ENCODE data around the gene THSD7B. TPM values are rescaled to one million over a fixed set of nuclear protein-coding genes. Genes with fewer than 3 reads are reported as not detected.

The THSD7B gene
- total and polyA plus RNA-seq, 9 of the 15 experiments (the other 6 are each of a cell fraction or from before 2014, with no cell fraction given): not detected

- H3K9me1 ChIP-seq (ENCODE audit: control insufficient read depth, insufficient read depth, low read length): no peaks in the 10 kb centered on the region
- H3K27me3 ChIP-seq (ENCODE audit: control insufficient read depth in 2 of 2, insufficient read depth in 2 of 2, low read length in 2 of 2): no peaks in the 10 kb centered on the region
- in situ Hi-C loops (cut with MboI) (no loop called here), intact Hi-C loops (cut with micrococcal nuclease) (no loop called here)
- ATAC-seq: no peak
- 0% methylated on average over 2 of the region's 2 CpGs for WGBS (ENCODE audit: insufficient coverage, low coverage, missing lambda C conversion rate)
- H3K9ac ChIP-seq (ENCODE audit: insufficient read depth in 1 of 2, low read depth in 2 of 2, low read length in 2 of 2): no peak overlapping the region
- no peaks in the 10 kb centered on the region for H3K36me3 ChIP-seq (ENCODE audit: control insufficient read depth, insufficient read depth, low read length)
- DNase-seq (ENCODE audit: extremely low read depth in 1 of 4, low spot score in 3 of 4): no peak
- no TSS peak for BruUV-seq (replicated peaks)
- ChIA-PET CTCF (ENCODE audit: low intra/inter-chr PET ratio) (no interaction called here), POLR2A (no interaction called here)
- no peaks in the 10 kb centered on the region for H3K4me1 ChIP-seq (replicated peaks in 1 of 2; ENCODE audit: control insufficient read depth in 2 of 2, insufficient read depth in 2 of 2, low read length in 2 of 2)
- H2AFZ ChIP-seq (ENCODE audit: low read depth, low read length): no peak overlapping the region
- H3K27ac ChIP-seq (ENCODE audit: extremely low read depth, low read depth, low read length): no peak overlapping the region
- H4K20me1 ChIP-seq (replicated peaks; ENCODE audit: control insufficient read depth, insufficient read depth, low read length): no peaks in the 10 kb centered on the region
- H3K79me2 ChIP-seq (ENCODE audit: control insufficient read depth, insufficient read depth, low read length): no peaks in the 10 kb centered on the region
- H3K4me3 ChIP-seq: no peak overlapping the region
- no peak overlapping the region for H3K4me2 ChIP-seq (ENCODE audit: insufficient read depth, low read length)
- no peak for FAIRE-seq
- H3K9me3 ChIP-seq (replicated peaks; ENCODE audit: control insufficient read depth, insufficient read depth, low read depth, low read length): no peaks in the 10 kb centered on the region
- no peak for TF ChIP-seq BRD4 (IDR thresholded peaks at IDR 0.05)
- no peak for TF ChIP-seq ZNF589 (CRISPR knock-in tag; IDR thresholded peaks at IDR 0.05; ENCODE audit: low read depth)
- no peak for TF ChIP-seq DLX4 (CRISPR knock-in tag; IDR thresholded peaks at IDR 0.05)
- no peak for TF ChIP-seq HDAC8 (tag; IDR thresholded peaks at IDR 0.05)
- TF ChIP-seq FOXP4 (CRISPR knock-in tag; IDR thresholded peaks at IDR 0.05; ENCODE audit: borderline replicate concordance): no peak
- no peak for TF ChIP-seq TCF15 (CRISPR knock-in tag; IDR thresholded peaks at IDR 0.05)
- no peak for TF ChIP-seq ELF2 (CRISPR knock-in tag; IDR thresholded peaks at IDR 0.05)
- TF ChIP-seq MIER1 (IDR thresholded peaks at IDR 0.05; ENCODE audit: low read depth): no peak
- no peak for TF ChIP-seq FOXK2 (conservative IDR thresholded peaks at IDR 0.05 in 1 of 2, IDR thresholded peaks at IDR 0.05 in 1 of 2; ENCODE audit: low read depth in 2 of 2)
- no peak for TF ChIP-seq HINFP (tag; conservative IDR thresholded peaks at IDR 0.05; ENCODE audit: low read depth)
- TF ChIP-seq GABPB1 (CRISPR knock-in tag; IDR thresholded peaks at IDR 0.05): no peak
- TF ChIP-seq KAT8 (IDR thresholded peaks at IDR 0.05; ENCODE audit: low read depth): no peak
- no peak for TF ChIP-seq POLR2G (IDR thresholded peaks at IDR 0.05; ENCODE audit: low read depth, low read length)
- no peak for TF ChIP-seq CEBPG (CRISPR knock-in tag; IDR thresholded peaks at IDR 0.05)
- TF ChIP-seq CEBPG (tag; conservative IDR thresholded peaks at IDR 0.05 in 1 of 2, IDR thresholded peaks at IDR 0.05 in 1 of 2): no peak
- TF ChIP-seq ZNF512 (tag; IDR thresholded peaks at IDR 0.05): no peak
- no peak for TF ChIP-seq ZBTB1 (CRISPR knock-in tag; IDR thresholded peaks at IDR 0.05; ENCODE audit: borderline replicate concordance, low read depth)
These were observed 879.4 kb downstream of the THSD7B start for GRCh38 chr2:137644731-137645130.

Data from K562 (cell line).